HUES6 (cell line): ENCODE data around the gene DNM1.

ENCODE experiments used
- H3K27ac ChIP-seq: 2 replicates; pipeline ENCODE4 v1.7.0; 2013; ENCODE audit warnings: low read depth, mild to moderate bottlenecking, low read length, inconsistent platforms
- H3K27me3 ChIP-seq: 2 replicates; pipeline ENCODE4 v1.6.1; 2013; ENCODE audit warnings: low read length; ENCODE audit not compliant: control insufficient read depth, insufficient read depth
- H3K36me3 ChIP-seq: 2 replicates; pipeline ENCODE4 v1.6.1; 2013; ENCODE audit warnings: low read length; ENCODE audit not compliant: control insufficient read depth, insufficient read depth
- H3K4me1 ChIP-seq: 2 replicates; pipeline ENCODE4 v1.6.1; 2013; ENCODE audit warnings: low read length; ENCODE audit not compliant: control insufficient read depth, insufficient read depth
- H3K4me3 ChIP-seq: 2 replicates; pipeline ENCODE4 v1.5.1; 2013; ENCODE audit warnings: low read depth, low read length
- H3K9ac ChIP-seq: one replicate; pipeline ENCODE4 v1.6.1; 2013; ENCODE audit warnings: mild to moderate bottlenecking, low read length
- H3K9me3 ChIP-seq: 2 replicates; pipeline ENCODE4 v1.6.1; 2013; ENCODE audit warnings: low read depth, low read length; ENCODE audit not compliant: control insufficient read depth, insufficient read depth

DNM1 gene

DNA sequence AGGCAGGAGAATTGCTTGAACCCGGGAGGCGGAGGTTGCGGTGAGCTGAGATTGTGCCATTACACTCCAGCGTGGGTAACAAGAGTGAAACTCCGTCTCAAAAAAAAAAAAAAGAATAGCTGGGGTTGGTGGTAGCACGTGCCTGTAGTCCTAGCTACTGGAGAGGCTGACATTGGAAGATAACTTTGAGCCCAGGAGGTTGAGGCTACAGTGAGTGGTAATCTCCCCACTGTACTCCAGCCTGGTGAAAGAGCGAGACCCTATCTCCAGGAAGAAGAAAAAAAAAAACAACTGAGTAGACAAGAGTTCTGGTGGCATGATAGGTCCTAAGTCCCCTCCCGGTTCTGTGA, 46.4 kb downstream of the DNM1 start:
- no peak overlapping the region for H3K27ac ChIP-seq
- H3K9me3 ChIP-seq: no peaks in the 10 kb centered on the region
- peaks cover 28% of the 10 kb centered on the region for H3K4me1 ChIP-seq
- peaks cover 40% of the 10 kb centered on the region for H3K36me3 ChIP-seq
- no peaks in the 10 kb centered on the region for H3K27me3 ChIP-seq
- no peak overlapping the region for H3K9ac ChIP-seq
- peak overlapping the region; percentile 80 for H3K4me3 ChIP-seq

DNA sequence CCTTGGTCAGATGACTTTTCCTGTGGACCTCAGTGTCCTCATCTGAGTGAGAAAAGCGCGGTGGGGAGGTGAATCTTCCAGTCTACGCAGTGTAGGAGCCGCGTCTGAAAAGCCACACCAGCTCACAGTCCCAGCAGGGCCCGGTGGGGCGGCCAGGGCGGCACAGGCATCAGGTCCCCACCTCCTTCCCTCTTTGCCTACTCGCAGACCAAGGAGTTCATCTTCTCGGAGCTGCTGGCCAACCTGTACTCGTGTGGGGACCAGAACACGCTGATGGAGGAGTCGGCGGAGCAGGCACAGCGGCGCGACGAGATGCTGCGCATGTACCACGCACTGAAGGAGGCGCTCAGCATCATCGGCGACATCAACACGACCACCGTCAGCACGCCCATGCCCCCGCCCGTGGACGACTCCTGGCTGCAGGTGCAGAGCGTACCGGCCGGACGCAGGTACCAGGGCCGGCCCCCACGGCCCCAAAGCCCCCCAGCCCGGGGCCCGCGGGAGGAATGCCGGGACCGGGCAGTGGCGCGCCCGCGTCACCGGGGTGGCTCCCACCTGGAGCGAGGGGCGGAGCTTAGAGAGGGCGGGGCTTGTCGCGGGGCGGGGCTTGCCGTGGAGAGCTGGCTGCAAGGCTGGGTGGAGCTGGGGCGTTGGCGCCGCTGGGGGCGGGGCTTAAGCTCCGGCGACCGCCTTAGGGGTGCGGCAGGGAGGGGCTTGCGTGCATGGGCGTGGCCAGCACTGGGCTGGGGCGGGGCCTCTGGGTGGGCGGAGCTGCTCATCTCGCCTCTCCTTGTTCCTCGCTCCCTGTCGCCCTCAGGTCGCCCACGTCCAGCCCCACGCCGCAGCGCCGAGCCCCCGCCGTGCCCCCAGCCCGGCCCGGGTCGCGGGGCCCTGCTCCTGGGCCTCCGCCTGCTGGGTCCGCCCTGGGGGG, 47.0 kb downstream of the DNM1 start:
- Histone ChIP-seq H3K36me3 (peaks cover 40% of the 10 kb centered on the region), H3K27me3 (no peaks in the 10 kb centered on the region), H3K9ac (no peak overlapping the region), H3K4me1 (peaks cover 31% of the 10 kb centered on the region), H3K9me3 (no peaks in the 10 kb centered on the region), H3K27ac (no peak overlapping the region), H3K4me3 (peak overlapping the region; percentile 80)

DNA sequence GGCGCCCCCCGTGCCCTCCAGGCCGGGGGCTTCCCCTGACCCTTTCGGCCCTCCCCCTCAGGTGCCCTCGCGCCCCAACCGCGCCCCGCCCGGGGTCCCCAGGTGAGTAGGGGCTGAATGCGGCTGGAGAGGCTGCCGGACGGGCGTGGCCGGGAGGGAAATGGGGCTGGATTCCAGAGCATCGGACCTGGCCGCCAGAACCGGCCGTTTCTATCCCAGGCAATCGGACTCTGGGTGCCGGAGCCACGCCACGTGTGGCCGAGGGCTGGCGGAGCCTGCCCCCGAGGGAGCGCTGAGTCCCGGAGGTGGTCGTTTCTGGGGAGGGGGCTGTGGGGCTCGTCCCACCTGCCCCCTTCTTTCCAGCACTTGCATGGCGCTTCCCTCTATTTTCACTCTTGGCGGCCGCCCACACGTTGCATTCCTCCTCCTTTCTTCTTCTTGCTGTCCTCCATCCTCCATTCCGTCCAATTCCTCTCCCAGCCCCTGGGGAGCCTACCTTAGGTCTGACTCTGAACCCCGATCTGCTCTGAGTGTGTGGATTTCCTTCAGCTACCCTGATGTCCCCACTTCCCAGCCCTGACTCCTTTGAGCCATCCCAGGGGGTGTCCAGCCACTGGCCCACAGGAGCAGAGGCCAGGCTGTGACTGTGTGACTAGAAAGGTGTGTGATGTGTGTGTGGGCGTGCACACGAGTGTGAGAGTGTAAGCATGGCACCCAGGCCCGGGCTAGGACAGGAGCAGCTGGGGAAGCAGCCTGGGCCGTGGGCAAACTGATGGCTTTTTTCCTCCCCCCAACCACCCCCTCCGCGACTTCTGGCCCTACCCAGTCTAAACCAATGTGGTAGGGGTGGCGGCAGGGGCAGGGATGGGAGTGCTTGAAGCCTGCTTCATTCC, 47.9 kb downstream of the DNM1 start:
- peaks cover 40% of the 10 kb centered on the region for H3K36me3 ChIP-seq
- H3K4me1 ChIP-seq: peaks cover 27% of the 10 kb centered on the region
- H3K27me3 ChIP-seq: no peaks in the 10 kb centered on the region
- H3K4me3 ChIP-seq: peak overlapping the region; percentile 61
- H3K9ac ChIP-seq: peak overlapping the region; percentile 3
- H3K27ac ChIP-seq: no peak overlapping the region
- no peaks in the 10 kb centered on the region for H3K9me3 ChIP-seq

DNA sequence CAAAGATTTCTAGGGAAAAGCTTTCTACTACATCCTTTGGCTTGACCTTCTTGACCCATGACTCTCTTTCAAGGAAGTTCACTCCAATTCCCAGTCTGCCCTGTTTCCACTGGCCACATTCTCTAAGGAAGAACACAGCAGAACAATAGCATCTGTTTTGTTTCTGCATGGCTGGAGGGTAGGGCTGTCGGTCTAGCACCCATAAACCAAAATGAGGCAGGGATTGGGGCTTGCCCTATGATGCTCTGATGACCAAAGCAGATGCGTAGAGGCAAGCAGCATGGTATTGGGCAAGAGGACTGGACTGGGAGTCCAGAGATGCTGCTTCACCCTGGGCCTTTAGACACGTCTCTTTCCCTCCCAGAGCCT, 48.5 kb downstream of the DNM1 start:
- H3K36me3 ChIP-seq: peaks cover 36% of the 10 kb centered on the region
- H3K27me3 ChIP-seq: no peaks in the 10 kb centered on the region
- H3K9ac ChIP-seq: no peak overlapping the region
- H3K4me1 ChIP-seq: peaks cover 23% of the 10 kb centered on the region
- H3K4me3 ChIP-seq: no peak overlapping the region
- H3K27ac ChIP-seq: no peak overlapping the region
- H3K9me3 ChIP-seq: no peaks in the 10 kb centered on the region

DNA sequence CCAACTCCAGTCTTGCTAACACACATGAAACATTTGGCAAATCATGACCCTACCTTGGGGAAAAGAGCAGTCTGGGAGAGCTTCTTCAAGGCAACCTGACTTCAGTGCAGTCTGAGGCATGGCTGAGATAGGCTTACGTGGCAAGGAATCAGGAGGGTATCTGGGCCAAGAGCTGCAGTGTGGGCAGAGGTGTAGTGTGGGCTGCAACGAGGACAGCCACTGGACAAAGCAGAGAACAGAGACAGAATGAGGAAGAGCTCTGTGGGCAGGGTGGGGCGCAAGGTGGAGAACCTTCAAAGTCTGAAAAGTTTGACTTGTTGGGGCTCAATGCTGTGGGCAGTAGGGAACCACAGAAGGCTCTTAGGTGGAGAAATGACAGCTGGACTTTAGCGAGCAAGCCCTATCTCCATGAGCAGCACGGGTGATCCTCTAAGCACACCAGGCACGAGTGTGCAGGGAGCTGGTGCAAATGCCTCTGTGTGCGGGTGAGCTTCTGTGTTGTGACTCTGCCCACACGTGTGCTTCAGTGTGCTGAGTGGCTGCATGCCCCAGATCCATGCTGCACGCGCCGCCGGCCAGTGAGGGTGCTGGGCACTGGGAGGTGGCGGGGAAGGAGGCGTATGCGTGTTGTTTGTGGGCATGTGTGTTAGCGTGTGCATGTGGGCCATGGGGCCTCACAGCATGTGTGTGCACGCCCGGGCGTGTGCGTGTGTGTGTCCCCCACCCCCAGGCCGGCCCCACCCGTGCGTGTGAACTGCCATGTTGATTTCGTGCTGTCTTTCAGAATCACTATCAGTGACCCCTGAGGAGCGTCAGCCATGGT, 49.3 kb downstream of the DNM1 start:
- H3K9ac ChIP-seq: no peak overlapping the region
- no peaks in the 10 kb centered on the region for H3K9me3 ChIP-seq
- no peak overlapping the region for H3K4me3 ChIP-seq
- H3K27ac ChIP-seq: no peak overlapping the region
- H3K27me3 ChIP-seq: no peaks in the 10 kb centered on the region
- H3K36me3 ChIP-seq: peaks cover 35% of the 10 kb centered on the region
- H3K4me1 ChIP-seq: peaks cover 23% of the 10 kb centered on the region

DNA sequence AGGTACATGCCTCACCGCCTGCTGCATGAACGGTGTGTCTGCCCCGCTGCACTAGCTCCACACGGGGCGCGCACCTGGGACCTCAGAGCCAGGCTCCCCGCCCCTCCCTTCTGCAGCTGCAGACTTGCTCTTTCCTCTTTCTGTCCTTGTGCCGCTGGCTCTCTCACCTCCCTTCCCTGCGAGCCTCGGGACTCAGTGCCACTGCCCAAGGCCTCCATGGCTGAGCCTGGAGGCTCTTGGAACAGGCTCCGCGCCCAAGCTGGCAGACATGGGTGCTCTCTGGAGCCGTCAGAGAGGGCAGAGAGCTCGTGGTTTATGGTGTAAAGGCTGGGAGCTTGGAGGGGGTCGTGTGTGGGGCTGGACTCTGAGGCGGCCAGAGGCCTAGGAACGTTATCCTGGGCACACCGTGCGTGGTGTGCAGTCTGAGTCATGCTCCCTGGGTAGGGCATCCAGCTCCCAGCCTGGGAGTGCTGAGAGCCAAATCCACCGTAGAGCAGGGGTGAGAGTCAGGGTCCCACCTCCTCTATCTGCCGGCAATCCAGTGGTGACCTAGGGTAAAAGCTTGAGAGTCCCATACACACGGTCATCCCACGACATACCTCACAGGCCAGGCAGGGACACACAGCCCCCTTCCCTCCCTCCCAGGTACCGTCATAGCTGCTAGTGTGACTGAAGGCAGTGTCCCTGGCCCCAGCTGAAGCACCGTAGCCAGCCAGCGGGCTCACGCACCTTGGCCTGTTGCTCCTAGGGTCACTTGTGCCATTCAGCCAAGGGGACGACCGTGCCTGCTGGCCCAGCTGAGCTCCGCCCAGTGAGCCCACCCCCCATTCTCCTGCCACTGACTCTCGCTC, 50.2 kb downstream of the DNM1 start:
- no peak overlapping the region for H3K9ac ChIP-seq
- peaks cover 40% of the 10 kb centered on the region for H3K36me3 ChIP-seq
- H3K27ac ChIP-seq: no peak overlapping the region
- H3K4me1 ChIP-seq: peaks cover 23% of the 10 kb centered on the region
- no peak overlapping the region for H3K4me3 ChIP-seq
- no peaks in the 10 kb centered on the region for H3K9me3 ChIP-seq
- H3K27me3 ChIP-seq: no peaks in the 10 kb centered on the region

DNA sequence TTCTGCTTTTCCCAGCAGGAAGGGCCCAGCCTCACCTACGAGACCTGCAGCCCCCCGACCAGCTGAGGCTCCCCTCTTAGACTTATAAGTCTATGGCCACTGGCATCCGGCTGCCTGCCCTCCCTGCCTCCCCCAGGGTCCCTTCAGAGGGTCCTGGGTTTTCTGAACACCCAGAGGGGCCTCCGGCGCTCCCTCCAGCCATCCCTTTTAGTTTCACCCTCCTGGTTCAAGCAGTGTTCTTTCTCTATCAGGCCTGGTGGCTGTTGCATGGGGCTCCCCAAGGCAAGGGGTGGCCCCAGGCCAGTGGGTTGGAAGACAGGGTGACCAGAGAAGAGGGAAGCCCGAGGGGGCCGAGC, 50.8 kb downstream of the DNM1 start:
- Histone ChIP-seq H3K9me3 (no peaks in the 10 kb centered on the region), H3K36me3 (peaks cover 41% of the 10 kb centered on the region), H3K27ac (no peak overlapping the region), H3K4me1 (peaks cover 23% of the 10 kb centered on the region), H3K4me3 (no peak overlapping the region), H3K27me3 (no peaks in the 10 kb centered on the region), H3K9ac (no peak overlapping the region)

DNA sequence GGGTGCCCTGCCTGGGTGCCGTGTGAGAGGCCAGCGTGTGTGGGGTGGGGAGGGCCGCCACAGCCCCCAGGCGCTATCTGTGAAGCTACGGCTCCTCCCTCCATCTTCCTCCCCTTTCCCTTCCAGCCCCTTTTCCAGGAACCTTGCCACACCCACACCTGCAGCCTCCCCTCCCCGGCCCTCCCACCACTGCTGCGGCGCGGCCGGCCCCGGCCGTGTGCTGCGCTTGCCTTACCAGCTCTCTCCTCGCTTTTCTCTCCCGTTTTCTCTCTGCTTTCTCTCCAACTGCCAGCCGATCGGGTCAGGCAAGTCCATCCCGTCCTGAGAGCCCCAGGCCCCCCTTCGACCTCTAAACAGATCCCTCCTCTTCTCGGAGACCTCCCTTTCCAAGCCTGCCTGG, 51.2 kb downstream of the DNM1 start:
- Histone ChIP-seq H3K27me3 (no peaks in the 10 kb centered on the region), H3K4me1 (peaks cover 23% of the 10 kb centered on the region), H3K9me3 (no peaks in the 10 kb centered on the region), H3K36me3 (peaks cover 45% of the 10 kb centered on the region), H3K27ac (no peak overlapping the region), H3K4me3 (no peak overlapping the region), H3K9ac (no peak overlapping the region)

DNA sequence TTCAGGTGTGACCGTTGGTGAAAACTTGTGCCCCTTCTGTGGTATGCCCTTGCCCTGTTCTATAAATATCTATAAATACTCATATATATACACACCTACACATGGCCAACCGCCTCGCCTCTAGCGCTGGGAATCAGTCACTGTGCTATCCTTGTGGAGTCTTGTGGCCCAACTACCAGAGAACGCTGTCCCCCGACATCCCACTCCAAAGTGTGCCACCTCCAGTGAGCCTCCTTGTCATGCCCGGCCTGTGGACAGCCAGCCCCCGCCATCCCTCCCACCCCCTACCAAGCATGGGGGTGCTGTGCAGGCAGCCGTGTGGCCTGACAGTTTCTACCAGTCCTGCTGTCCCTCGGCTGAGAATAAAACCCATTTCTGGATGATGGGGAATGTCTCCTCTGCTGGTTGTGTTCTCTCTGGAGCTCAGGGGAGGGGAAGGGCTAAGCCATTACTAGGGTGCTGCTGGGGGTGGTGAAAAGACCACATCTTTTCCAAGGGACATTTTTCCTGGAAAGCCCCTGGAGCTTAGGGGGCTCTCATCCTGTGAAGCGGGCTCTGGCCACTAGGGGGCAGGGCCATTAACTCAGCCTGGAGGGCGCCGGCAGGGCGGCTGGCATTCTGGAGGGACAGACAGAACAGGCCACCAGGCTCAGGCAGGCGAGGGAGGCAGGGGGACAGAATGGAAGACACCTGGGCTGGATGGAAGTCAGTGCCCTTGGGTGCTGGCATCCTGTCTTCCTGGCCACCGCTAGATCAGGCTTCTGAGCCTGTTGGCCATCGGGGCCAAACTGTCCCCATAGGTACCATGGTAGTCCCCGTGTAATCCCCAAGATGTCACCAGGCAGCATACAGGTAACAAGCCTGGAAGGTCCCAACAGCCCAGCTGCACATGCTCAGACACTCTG, 51.9 kb downstream of the DNM1 start:
- H3K27ac ChIP-seq: no peak overlapping the region
- no peak overlapping the region for H3K9ac ChIP-seq
- peaks cover 23% of the 10 kb centered on the region for H3K4me1 ChIP-seq
- no peaks in the 10 kb centered on the region for H3K9me3 ChIP-seq
- no peaks in the 10 kb centered on the region for H3K27me3 ChIP-seq
- H3K36me3 ChIP-seq: peaks cover 53% of the 10 kb centered on the region
- no peak overlapping the region for H3K4me3 ChIP-seq
